Measurements from ENCODE around the gene HSPH1. TPM values are rescaled to one million over a fixed set of nuclear protein-coding genes. Genes with fewer than 3 reads are reported as not detected.

Gene HSPH1
- total and polyA plus RNA-seq, 2 of the 13 experiments (the other 11 are each of a cell fraction or from before 2014, with no cell fraction given): 13.0 to 62.9 TPM

GRCh38 chr13:31167490-31167889, 5.8 kb upstream of the HSPH1 start (continued):
- no peak for TF ChIP-seq ZBTB26 (CRISPR knock-in tag; IDR thresholded peaks at IDR 0.05; ENCODE audit: borderline replicate concordance)
- TF ChIP-seq MAFF (IDR thresholded peaks at IDR 0.05; ENCODE audit: low read depth, low read length): peak; percentile 61
- TF ChIP-seq POLR2AphosphoS2 (IDR thresholded peaks at IDR 0.05; ENCODE audit: low read depth, low read length): no peak
- TF ChIP-seq RXRA (CRISPR knock-in tag; IDR thresholded peaks at IDR 0.05): no peak
- no peak for TF ChIP-seq LCORL (IDR thresholded peaks at IDR 0.05)
- no peak for TF ChIP-seq LCORL (CRISPR knock-in tag; IDR thresholded peaks at IDR 0.05)
- no peak for TF ChIP-seq SMARCE1 (IDR thresholded peaks at IDR 0.05; ENCODE audit: borderline replicate concordance)
- TF ChIP-seq SRSF1 (optimal IDR thresholded peaks at IDR 0.05; ENCODE audit: low read depth, low read length): no peak
- TF ChIP-seq ZNF576 (CRISPR knock-in tag; IDR thresholded peaks at IDR 0.05): no peak
- TF ChIP-seq ARNT2 (CRISPR knock-in tag; IDR thresholded peaks at IDR 0.05; ENCODE audit: low read depth): no peak
- no peak for TF ChIP-seq ZNF235 (CRISPR knock-in tag; IDR thresholded peaks at IDR 0.05; ENCODE audit: borderline replicate concordance)
- TF ChIP-seq HDAC1 (CRISPR knock-in tag; IDR thresholded peaks at IDR 0.05): no peak
- no peak for TF ChIP-seq TP53 (CRISPR knock-in tag; conservative IDR thresholded peaks at IDR 0.05)
- TF ChIP-seq ATF1 (CRISPR knock-in tag; IDR thresholded peaks at IDR 0.05): 0 out of 2 replicates have a peak, but pooled peaks have one; percentile 15
- no peak for TF ChIP-seq MLLT10 (CRISPR knock-in tag; IDR thresholded peaks at IDR 0.05)
- TF ChIP-seq CREM (IDR thresholded peaks at IDR 0.05): no peak
- TF ChIP-seq CREM (CRISPR knock-in tag; IDR thresholded peaks at IDR 0.05): no peak
- TF ChIP-seq ZSCAN29 (CRISPR knock-in tag; conservative IDR thresholded peaks at IDR 0.05): no peak
- TF ChIP-seq THAP11 (CRISPR knock-in tag; IDR thresholded peaks at IDR 0.05): no peak
- no peak for TF ChIP-seq SMYD3 (CRISPR knock-in tag; IDR thresholded peaks at IDR 0.05)
- no peak for TF ChIP-seq SOX13 (IDR thresholded peaks at IDR 0.05)
- TF ChIP-seq SOX13 (CRISPR knock-in tag; conservative IDR thresholded peaks at IDR 0.05 in 1 of 2, IDR thresholded peaks at IDR 0.05 in 1 of 2): peak in 1 of 2 experiments; percentile 15; a peak in 1 of 4 replicates
- no peak for TF ChIP-seq PRDM15 (CRISPR knock-in tag; IDR thresholded peaks at IDR 0.05)
- TF ChIP-seq TAF15 (IDR thresholded peaks at IDR 0.05; ENCODE audit: low read depth, low read length, poor library complexity, severe bottlenecking): no peak
- TF ChIP-seq HOXA9 (CRISPR knock-in tag; IDR thresholded peaks at IDR 0.05; ENCODE audit: borderline replicate concordance): no peak
- TF ChIP-seq ZFP62 (CRISPR knock-in tag; IDR thresholded peaks at IDR 0.05): no peak
- TF ChIP-seq ZC3H4 (CRISPR knock-in tag; IDR thresholded peaks at IDR 0.05; ENCODE audit: borderline replicate concordance): no peak
- TF ChIP-seq EP300 (IDR thresholded peaks at IDR 0.05; ENCODE audit: low read depth in 2 of 2, low read length in 2 of 2): peak in 1 of 2 experiments; percentile 55; a peak in 1 of 4 replicates
- no peak for TF ChIP-seq EP300 (CRISPR knock-in tag; IDR thresholded peaks at IDR 0.05; ENCODE audit: borderline replicate concordance)

Data from HepG2 (cell line).